ENCODE results near the gene GOLGA8B.
"Not testable (repeated sequence)": the region's sequence is repeated elsewhere in the genome, so short reads cannot be mapped to it uniquely, and the experiment has no call there.

The GOLGA8B gene

GRCh38 chr15:34583399-34584329 is at the start of gene GOLGA8B:
Gene GOLGA8B, minus strand, starts transcription at chr15:34583651. Its CDS starts 47,739 bp downstream, at chr15:34535912.
- peak; percentile 76 for DNase-seq

GRCh38 chr15:34633165-34633564 is 49.7 kb upstream of the GOLGA8B start:
- not testable (repeated sequence) for DNase-seq

- DNase-seq: no peak
Measured at GRCh38 chr15:34628577-34629152, 45.2 kb upstream of the GOLGA8B start.

- no peak for DNase-seq
Measured at GRCh38 chr15:34625007-34625406, 41.6 kb upstream of the GOLGA8B start.

- no peak for DNase-seq
Measured at GRCh38 chr15:34621675-34622074, 38.2 kb upstream of the GOLGA8B start.

GRCh38 chr15:34620814-34621213 is 37.4 kb upstream of the GOLGA8B start:
- DNase-seq: no peak

GRCh38 chr15:34620142-34620541 is 36.7 kb upstream of the GOLGA8B start:
- no peak for DNase-seq

- DNase-seq: no peak
Measured at GRCh38 chr15:34619151-34619550, 35.7 kb upstream of the GOLGA8B start.

GRCh38 chr15:34618073-34618472 is 34.6 kb upstream of the GOLGA8B start:
- no peak for DNase-seq

GRCh38 chr15:34616613-34617012 is 33.2 kb upstream of the GOLGA8B start:
- DNase-seq: peak; percentile 7

- no peak for DNase-seq
Measured at GRCh38 chr15:34613997-34614396, 30.5 kb upstream of the GOLGA8B start.

GRCh38 chr15:34613301-34613700 is 29.9 kb upstream of the GOLGA8B start:
- DNase-seq: no peak

GRCh38 chr15:34610354-34610753 is 26.9 kb upstream of the GOLGA8B start:
- no peak for DNase-seq

- DNase-seq: no peak
Measured at GRCh38 chr15:34609102-34610057, 25.9 kb upstream of the GOLGA8B start.

GRCh38 chr15:34608517-34608916 is 25.1 kb upstream of the GOLGA8B start:
- no peak for DNase-seq

- no peak for DNase-seq
Measured at GRCh38 chr15:34607832-34608231, 24.4 kb upstream of the GOLGA8B start.

GRCh38 chr15:34606545-34606944 is 23.1 kb upstream of the GOLGA8B start:
- no peak for DNase-seq

- no peak for DNase-seq
Measured at GRCh38 chr15:34606131-34606530, 22.7 kb upstream of the GOLGA8B start.

GRCh38 chr15:34603095-34603494 is 19.6 kb upstream of the GOLGA8B start:
- no peak for DNase-seq

GRCh38 chr15:34600923-34601322 is 17.5 kb upstream of the GOLGA8B start:
- no peak for DNase-seq

- DNase-seq: no peak
Measured at GRCh38 chr15:34598799-34599585, 15.5 kb upstream of the GOLGA8B start.

GRCh38 chr15:34597316-34597715 is 13.9 kb upstream of the GOLGA8B start:
- no peak for DNase-seq
